B cell (primary cell): ENCODE data around the gene CCNT1. TPM values are rescaled to one million over a fixed set of nuclear protein-coding genes. Genes with fewer than 3 reads are reported as not detected.

ENCODE experiments used
- ATAC-seq: fragments of 200-7000 bp; cut with Tn5 transposase; one replicate; pipeline ENCODE4 v1.10.0; 2021; ENCODE audit warnings: low read depth, mild to moderate bottlenecking, moderate number of reproducible peaks, moderate library complexity
- CTCF ChIA-PET: fragments of 350-600 bp; sonication (Branson Sonifier 250); formaldehyde crosslinking; loops from one replicate; lab custom pipeline; 2021; ENCODE audit warnings: antibody characterized with exemption, inconsistent platforms; lab: Charles Lee
- POLR2A ChIA-PET: fragments of 350-600 bp; sonication (Branson Sonifier 250); formaldehyde crosslinking; loops from one replicate; lab custom pipeline; 2021; ENCODE audit warnings: antibody characterized with exemption; lab: Charles Lee
- DNase-seq: peaks from one replicate; pipeline ENCODE4 v3.0.0; 2013
- H2AFZ ChIP-seq: 2 replicates; pipeline ENCODE4 v1.6.1; 2012; ENCODE audit warnings: mild to moderate bottlenecking, low read depth, low read length; ENCODE audit not compliant: insufficient read depth, poor library complexity, severe bottlenecking
- H3K27ac ChIP-seq, 2 donors: 1 replicate in 1 of 2; 2 replicates in 1 of 2; pipeline ENCODE4 v1.5.1; 2012 to 2013; ENCODE audit warnings: low read length in 2 of 2, mild to moderate bottlenecking in 2 of 2, moderate library complexity in 1 of 2
- H3K27me3 ChIP-seq, 4 experiments: fragments of 200-600 bp in 1 of 4; sonication (generic) in 1 of 4; replicated peaks in 1 of 4; 1 replicate in 2 of 4; 2 replicates in 2 of 4; pipeline versions ENCODE4 v1.6.1 to v1.7.0; 2013 to 2016; ENCODE audit warnings: low read length in 3 of 4, mild to moderate bottlenecking in 2 of 4, mixed read lengths in 1 of 4, moderate library complexity in 1 of 4; ENCODE audit not compliant: insufficient read depth in 4 of 4, control insufficient read depth in 3 of 4; ENCODE audit errors: control extremely low read depth in 1 of 4
- H3K36me3 ChIP-seq, 2 experiments: replicated peaks in 1 of 2; 1 replicate in 1 of 2; 2 replicates in 1 of 2; pipeline versions ENCODE4 v1.6.1 to v1.7.1; 2013; ENCODE audit warnings: low read length in 1 of 2; ENCODE audit not compliant: insufficient read depth in 2 of 2, control insufficient read depth in 1 of 2; ENCODE audit errors: control extremely low read depth in 1 of 2, extremely low read depth in 1 of 2
- H3K4me1 ChIP-seq, 2 donors: fragments of 200-600 bp in 1 of 2; sonication (generic) in 1 of 2; 1 replicate in 1 of 2; 2 replicates in 1 of 2; pipeline versions ENCODE4 v1.5.1 to v1.6.1; 2013 to 2017; ENCODE audit warnings: low read length in 2 of 2; ENCODE audit not compliant: control insufficient read depth in 2 of 2, insufficient read depth in 2 of 2
- H3K4me2 ChIP-seq: replicated peaks from 2 replicates; pipeline ENCODE3; 2012; ENCODE audit warnings: mild to moderate bottlenecking, low read depth, low read length; ENCODE audit not compliant: poor library complexity, severe bottlenecking
- H3K4me3 ChIP-seq, 5 experiments: fragments of 200-600 bp in 1 of 5; sonication (generic) in 1 of 5; 1 replicate in 3 of 5; 2 replicates in 2 of 5; pipeline versions ENCODE4 v1.5.1 to v1.7.0; 2011 to 2016; ENCODE audit warnings: low read length in 4 of 5, mild to moderate bottlenecking in 4 of 5, low read depth in 2 of 5, control low read depth in 1 of 5, moderate library complexity in 1 of 5; ENCODE audit not compliant: insufficient read depth in 1 of 5; ENCODE audit errors: control extremely low read depth in 1 of 5, extremely low read depth in 1 of 5
- H3K79me2 ChIP-seq: fragments of 200-600 bp; sonication (generic); one replicate; pipeline ENCODE4 v1.6.0; 2016; ENCODE audit warnings: low read length; ENCODE audit not compliant: control insufficient read depth, insufficient read depth
- H3K9ac ChIP-seq: fragments of 200-600 bp; sonication (generic); 2 replicates; pipeline ENCODE4 v1.6.1; 2017; ENCODE audit warnings: mild to moderate bottlenecking, low read length, moderate library complexity
- H3K9me3 ChIP-seq, 3 donors: one replicate each; pipeline versions ENCODE4 v1.6.1 to v1.7.1; 2013; ENCODE audit warnings: low read length in 2 of 3; ENCODE audit not compliant: control insufficient read depth in 2 of 3, insufficient read depth in 1 of 3; ENCODE audit errors: control extremely low read depth in 1 of 3
- H4K20me1 ChIP-seq: 2 replicates; pipeline ENCODE4 v1.6.0; 2012; ENCODE audit warnings: mild to moderate bottlenecking, low read length; ENCODE audit not compliant: insufficient read depth, control insufficient read depth, poor library complexity, severe bottlenecking
- H3K27ac Mint-ChIP-seq: one replicate; pipeline ENCODE4 v1.8.0; 2021; ENCODE audit warnings: mixed read lengths
- H3K27me3 Mint-ChIP-seq: one replicate; pipeline ENCODE4 v1.8.0; 2021; ENCODE audit warnings: mixed read lengths
- H3K4me1 Mint-ChIP-seq: one replicate; pipeline ENCODE4 v1.8.0; 2021; ENCODE audit warnings: mixed read lengths
- H3K4me3 Mint-ChIP-seq: one replicate; pipeline ENCODE4 v1.8.0; 2021; ENCODE audit warnings: mixed read lengths
- H3K9me3 Mint-ChIP-seq: one replicate; pipeline ENCODE4 v1.8.0; 2022; ENCODE audit warnings: mixed read lengths; ENCODE audit not compliant: insufficient read depth
- EZH2 ChIP-seq: IDR thresholded peaks from 2 replicates; pipeline ENCODE4 v1.6.1; 2012; ENCODE audit warnings: borderline replicate concordance, low read depth, mild to moderate bottlenecking, moderate library complexity, low read length; ENCODE audit not compliant: insufficient read depth, poor library complexity, severe bottlenecking
- WGBS: methylation state at CpG from one replicate; pipeline ENCODE4 v1.1.5; 2013; ENCODE audit warnings: missing lambda C conversion rate; ENCODE audit not compliant: insufficient coverage; 5-methylcytosine and 5-hydroxymethylcytosine counted together
- intact Hi-C: fragments of 100-400 bp; cut with micrococcal nuclease; formaldehyde crosslinking; loops from one replicate; pipeline ENCODE4 v1.10.0; 2022
- polyA plus RNA-seq: library from polyadenylated mRNA; depleted of rRNA; stranded (reverse); fragments of >200 nt; gene quantifications from 2 replicates; pipeline ENCODE4 v1.2.3, GENCODE V29; 2012
- total RNA-seq, 2 donors: library from RNA; stranded (reverse); fragments of 120-200 nt in 1 of 2; gene quantifications; 1 replicate in 1 of 2; 2 replicates in 1 of 2; pipeline versions ENCODE4 v1.2.3 to v1.2.4, GENCODE V29; 2013 to 2022
- TF ChIP-seq, protein P1 (sequence below): fragments of 200-600 bp; IDR thresholded peaks from one replicate; pipeline ENCODE4 v1.8.0; 2022; ENCODE audit warnings: antibody characterized with exemption, mild to moderate bottlenecking

Gene CCNT1
- total and polyA plus RNA-seq, 2 donors (not counting 1 experiment from before 2014, with no cell fraction given), result 13.9 to 77.3 TPM

DNA sequence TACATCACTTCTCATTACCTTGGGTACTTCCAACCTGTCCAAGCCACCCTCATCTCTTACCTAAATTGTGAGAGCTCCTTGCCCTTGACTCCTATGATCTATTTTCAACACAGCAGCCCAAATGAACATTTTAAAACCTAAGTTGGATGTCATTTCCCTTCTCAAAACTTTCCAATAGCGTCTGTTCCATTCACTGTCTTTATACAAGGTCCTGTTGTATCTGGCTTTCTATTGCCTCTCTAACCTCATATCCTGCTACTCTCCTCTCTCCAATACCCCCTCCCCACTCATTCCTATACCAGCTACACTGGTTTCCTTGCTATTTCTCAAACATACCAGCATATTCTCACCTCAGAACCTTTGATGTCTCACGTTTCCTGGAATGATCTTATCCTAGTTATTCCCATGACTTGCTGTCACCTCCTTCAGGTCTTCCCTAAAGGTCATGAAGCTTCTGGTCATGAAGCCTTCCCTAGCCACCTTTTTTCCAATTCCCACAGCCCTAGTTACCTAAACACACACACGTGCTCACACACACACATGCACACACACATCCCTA is 30.4 kb downstream of the CCNT1 start:
- Histone ChIP-seq H3K9me3 (no peaks in the 10 kb centered on the region), H3K9ac (no peak overlapping the region), H4K20me1 (peaks cover 8% of the 10 kb centered on the region), H3K79me2 (peaks cover 11% of the 10 kb centered on the region), H3K27me3 (no peaks in the 10 kb centered on the region), H3K4me2 (no peak overlapping the region), H3K27ac (no peak overlapping the region), H3K4me3 (no peak overlapping the region), H3K36me3 (peaks cover 0 to 19% of the 10 kb centered on the region in 2 experiments), H2AFZ (no peak overlapping the region), H3K4me1 (peaks cover 4 to 6% of the 10 kb centered on the region in 2 donors)
- no peak for TF ChIP-seq EZH2
- TF ChIP-seq, protein P1, sequence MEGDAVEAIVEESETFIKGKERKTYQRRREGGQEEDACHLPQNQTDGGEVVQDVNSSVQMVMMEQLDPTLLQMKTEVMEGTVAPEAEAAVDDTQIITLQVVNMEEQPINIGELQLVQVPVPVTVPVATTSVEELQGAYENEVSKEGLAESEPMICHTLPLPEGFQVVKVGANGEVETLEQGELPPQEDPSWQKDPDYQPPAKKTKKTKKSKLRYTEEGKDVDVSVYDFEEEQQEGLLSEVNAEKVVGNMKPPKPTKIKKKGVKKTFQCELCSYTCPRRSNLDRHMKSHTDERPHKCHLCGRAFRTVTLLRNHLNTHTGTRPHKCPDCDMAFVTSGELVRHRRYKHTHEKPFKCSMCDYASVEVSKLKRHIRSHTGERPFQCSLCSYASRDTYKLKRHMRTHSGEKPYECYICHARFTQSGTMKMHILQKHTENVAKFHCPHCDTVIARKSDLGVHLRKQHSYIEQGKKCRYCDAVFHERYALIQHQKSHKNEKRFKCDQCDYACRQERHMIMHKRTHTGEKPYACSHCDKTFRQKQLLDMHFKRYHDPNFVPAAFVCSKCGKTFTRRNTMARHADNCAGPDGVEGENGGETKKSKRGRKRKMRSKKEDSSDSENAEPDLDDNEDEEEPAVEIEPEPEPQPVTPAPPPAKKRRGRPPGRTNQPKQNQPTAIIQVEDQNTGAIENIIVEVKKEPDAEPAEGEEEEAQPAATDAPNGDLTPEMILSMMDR, result no peak
- Mint-ChIP-seq H3K4me1 (peaks cover 10% of the 10 kb centered on the region), H3K27me3 (no peaks in the 10 kb centered on the region), H3K27ac (no peak overlapping the region), H3K9me3 (no peaks in the 10 kb centered on the region), H3K4me3 (no peak overlapping the region)
- DNase-seq (no peak), ATAC-seq (no peak)
- intact Hi-C loops, result no loop called here
- POLR2A ChIA-PET, result no interaction called here
- 77% methylated on average over 3 of the region's 3 CpGs for WGBS
- CTCF ChIA-PET, result no interaction called here

DNA sequence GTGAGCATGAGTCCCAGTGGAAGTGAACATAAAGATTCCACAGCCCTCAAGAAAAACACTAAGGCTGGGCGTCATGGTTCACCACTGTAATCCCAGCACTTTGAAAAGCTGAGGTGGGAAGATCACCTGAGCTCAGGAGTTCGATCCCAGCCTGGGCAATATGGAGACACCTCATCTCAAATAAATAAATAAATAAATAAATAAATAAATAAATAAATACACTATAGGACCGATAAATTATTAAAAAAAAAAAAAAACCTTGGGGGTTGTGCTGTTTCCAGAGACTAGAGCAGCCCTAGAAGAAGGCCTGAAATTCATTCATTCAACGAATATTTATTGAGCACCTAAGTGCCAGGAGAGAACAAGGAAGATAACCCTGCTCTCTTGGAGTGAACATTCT is 33.0 kb downstream of the CCNT1 start:
- H3K4me3 Mint-ChIP-seq, result peak overlapping the region; percentile 55
- CTCF ChIA-PET, result interaction anchor here (0.7 to 1.7 kb wide), 2 partner anchors 10 to 885 kb away, joined by 4 to 5 read pairs; partner anchors contain the start of gene MCRS1
- H3K4me3 ChIP-seq, result no peak overlapping the region
- ATAC-seq (no peak), DNase-seq (no peak)
- intact Hi-C loops, result no loop called here
- no peak overlapping the region for H2AFZ ChIP-seq
- H3K36me3 ChIP-seq, result peaks cover 7 to 11% of the 10 kb centered on the region in 2 experiments
- H3K27ac Mint-ChIP-seq, result no peak overlapping the region
- H3K4me2 ChIP-seq, result no peak overlapping the region
- TF ChIP-seq EZH2, result no peak
- TF ChIP-seq, protein P1, result no peak
- H3K27me3 Mint-ChIP-seq, result no peaks in the 10 kb centered on the region
- H4K20me1 ChIP-seq, result peaks cover 18% of the 10 kb centered on the region
- H3K9me3 Mint-ChIP-seq, result no peaks in the 10 kb centered on the region
- H3K9ac ChIP-seq, result no peak overlapping the region
- POLR2A ChIA-PET, result interaction anchor here (0.6 kb wide), 1 partner anchor 38 kb away, joined by 3 read pairs; no protein-coding TSS in a partner anchor
- H3K4me1 ChIP-seq, result peaks cover 28 to 32% of the 10 kb centered on the region in 2 donors
- H3K27me3 ChIP-seq, result no peaks in the 10 kb centered on the region
- H3K4me1 Mint-ChIP-seq, result peaks cover 32% of the 10 kb centered on the region
- H3K27ac ChIP-seq, result no peak overlapping the region
- H3K79me2 ChIP-seq, result peaks cover 37% of the 10 kb centered on the region
- WGBS, result no CpG with 5 or more reads among the region's 4 CpGs
- no peaks in the 10 kb centered on the region for H3K9me3 ChIP-seq
